HepG2 (cell line): Measurements from ENCODE around the gene FAM83C. TPM values are rescaled to one million over a fixed set of nuclear protein-coding genes. Genes with fewer than 3 reads are reported as not detected.

Experiments used
- DMAP1 ChIP-seq: IDR thresholded peaks from 2 replicates; pipeline ENCODE4 v1.6.1; 2016
- GMEB1 ChIP-seq: sonication (generic); formaldehyde crosslinking; IDR thresholded peaks from 2 replicates; pipeline ENCODE4 v1.5.1; 2020; ENCODE audit warnings: missing genetic modification reagents, mild to moderate bottlenecking, borderline replicate concordance
- MEF2D ChIP-seq: sonication (generic); formaldehyde crosslinking; IDR thresholded peaks from 2 replicates; pipeline ENCODE4 v1.5.1; 2020; ENCODE audit warnings: mild to moderate bottlenecking, missing genetic modification reagents
- MXD3 ChIP-seq: IDR thresholded peaks from 2 replicates; pipeline ENCODE4 v1.6.1; 2016; ENCODE audit warnings: mild to moderate bottlenecking, missing biosample characterization, missing genetic modification reagents
- RFXANK ChIP-seq: IDR thresholded peaks from 2 replicates; pipeline ENCODE4 v1.6.1; 2016
- RNF2 ChIP-seq: fragments of 450-650 bp; conservative IDR thresholded peaks from 2 replicates; pipeline ENCODE4 v1.6.1; 2016; ENCODE audit warnings: low read depth
- ZBED4 ChIP-seq: sonication (generic); formaldehyde crosslinking; IDR thresholded peaks from 2 replicates; pipeline ENCODE4 v1.4.0; 2020; ENCODE audit warnings: missing genetic modification reagents, borderline replicate concordance
- ZBTB7B ChIP-seq: sonication (generic); formaldehyde crosslinking; IDR thresholded peaks from 2 replicates; pipeline ENCODE4 v1.4.0; 2020; ENCODE audit warnings: missing genetic modification reagents
- ZSCAN22 ChIP-seq: sonication (generic); formaldehyde crosslinking; IDR thresholded peaks from 2 replicates; pipeline ENCODE4 v1.4.0; 2020; ENCODE audit warnings: mild to moderate bottlenecking, missing genetic modification reagents
- polyA plus RNA-seq, 8 experiments: library from polyadenylated mRNA; depleted of rRNA in 3 of 8; stranded (reverse) in 7 of 8; unstranded in 1 of 8; fragments of >200 nt; fragmentation: Illumina TruSeq in 4 of 8; extraction: Trizol in 4 of 8; gene quantifications; 2 replicates each; pipeline versions ENCODE4 v1.2.1 to v1.2.3, GENCODE V29; 2011 to 2016; ENCODE audit warnings: low read depth in 4 of 8, missing spikeins in 1 of 8, mixed read lengths in 1 of 8; ENCODE audit not compliant: insufficient read depth in 1 of 8
- total RNA-seq, 5 experiments: library from RNA; depleted of rRNA; stranded (reverse); fragments of >200 nt; fragmentation: Illumina TruSeq; extraction: Trizol; gene quantifications; 2 replicates each; pipeline ENCODE4 v1.2.3, GENCODE V29; 2016; ENCODE audit warnings: low read depth in 1 of 5
- TF ChIP-seq, protein P1 (sequence below): IDR thresholded peaks from 2 replicates; pipeline ENCODE4 v1.6.1; 2016; ENCODE audit warnings: low read depth, missing genetic modification reagents, missing compliant biosample characterization
- TF ChIP-seq, protein P2 (sequence below): sonication (generic); formaldehyde crosslinking; IDR thresholded peaks from 2 replicates; pipeline ENCODE4 v1.5.1; 2020; ENCODE audit warnings: mild to moderate bottlenecking, moderate library complexity, missing genetic modification reagents
- TF ChIP-seq, protein P3 (sequence below): sonication (generic); formaldehyde crosslinking; conservative IDR thresholded peaks from 2 replicates; pipeline ENCODE4 v1.5.0; 2020; ENCODE audit warnings: missing genetic modification reagents

Gene FAM83C
- total and polyA plus RNA-seq, 2 of the 13 experiments (the other 11 are each of a cell fraction or from before 2014, with no cell fraction given): 0.04 TPM; not detected in 1

DNA sequence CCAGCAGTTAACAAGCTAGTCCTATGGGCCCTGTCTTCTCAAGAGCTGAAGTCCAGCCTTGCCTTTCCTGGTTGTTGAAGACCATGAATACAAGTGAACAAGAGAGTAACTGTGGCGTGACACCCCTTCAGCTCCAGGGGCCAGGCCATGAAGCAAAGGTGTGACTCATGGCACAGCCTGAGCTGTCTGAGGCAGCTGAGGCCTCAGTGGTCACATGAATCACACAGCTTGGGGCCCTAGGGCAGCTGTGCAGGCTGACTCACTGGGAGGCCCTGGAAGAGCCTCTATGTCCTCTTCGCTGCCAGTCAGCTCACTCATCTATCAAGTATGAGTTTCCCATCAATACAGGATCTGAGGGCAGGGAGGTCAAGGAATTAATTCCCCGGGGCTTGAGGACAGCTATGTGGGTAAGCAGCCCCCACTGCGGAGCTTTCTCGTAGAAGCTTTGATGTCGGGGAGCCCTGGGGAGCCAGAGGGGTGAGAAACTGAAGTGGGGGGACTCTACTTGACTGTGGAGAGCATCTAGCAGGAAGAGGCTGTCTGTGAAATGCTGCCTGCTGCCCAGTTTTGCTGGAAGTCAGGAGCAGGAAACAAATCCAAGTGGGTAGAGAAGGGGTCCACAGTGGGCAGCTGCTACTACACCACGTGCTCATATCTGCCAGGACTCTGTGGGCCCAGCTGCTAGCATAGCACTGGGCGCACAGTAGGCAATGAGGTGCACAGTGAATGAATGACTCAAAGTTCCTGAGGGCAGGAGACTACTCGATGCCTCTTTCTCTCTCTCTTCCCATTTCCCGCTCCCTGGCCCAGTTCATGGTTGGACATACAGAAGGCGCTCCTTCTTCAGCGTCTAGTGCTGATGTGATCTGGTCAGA, 13.7 kb upstream of the FAM83C start (continued):
- TF ChIP-seq ZBED4 (CRISPR knock-in tag) (no peak), ZBTB7B (CRISPR knock-in tag) (0 out of 2 replicates have a peak, but pooled peaks have one; percentile 35), RFXANK (CRISPR knock-in tag) (no peak), DMAP1 (peak; percentile 52; the same call in 1 of the 2 replicates), MEF2D (no peak), MXD3 (CRISPR knock-in tag) (0 out of 2 replicates have a peak, but pooled peaks have one; percentile 47), ZSCAN22 (CRISPR knock-in tag) (no peak), RNF2 (peak; percentile 80; the same call in 1 of the 2 replicates), GMEB1 (CRISPR knock-in tag) (no peak)
- TF ChIP-seq, protein P1, sequence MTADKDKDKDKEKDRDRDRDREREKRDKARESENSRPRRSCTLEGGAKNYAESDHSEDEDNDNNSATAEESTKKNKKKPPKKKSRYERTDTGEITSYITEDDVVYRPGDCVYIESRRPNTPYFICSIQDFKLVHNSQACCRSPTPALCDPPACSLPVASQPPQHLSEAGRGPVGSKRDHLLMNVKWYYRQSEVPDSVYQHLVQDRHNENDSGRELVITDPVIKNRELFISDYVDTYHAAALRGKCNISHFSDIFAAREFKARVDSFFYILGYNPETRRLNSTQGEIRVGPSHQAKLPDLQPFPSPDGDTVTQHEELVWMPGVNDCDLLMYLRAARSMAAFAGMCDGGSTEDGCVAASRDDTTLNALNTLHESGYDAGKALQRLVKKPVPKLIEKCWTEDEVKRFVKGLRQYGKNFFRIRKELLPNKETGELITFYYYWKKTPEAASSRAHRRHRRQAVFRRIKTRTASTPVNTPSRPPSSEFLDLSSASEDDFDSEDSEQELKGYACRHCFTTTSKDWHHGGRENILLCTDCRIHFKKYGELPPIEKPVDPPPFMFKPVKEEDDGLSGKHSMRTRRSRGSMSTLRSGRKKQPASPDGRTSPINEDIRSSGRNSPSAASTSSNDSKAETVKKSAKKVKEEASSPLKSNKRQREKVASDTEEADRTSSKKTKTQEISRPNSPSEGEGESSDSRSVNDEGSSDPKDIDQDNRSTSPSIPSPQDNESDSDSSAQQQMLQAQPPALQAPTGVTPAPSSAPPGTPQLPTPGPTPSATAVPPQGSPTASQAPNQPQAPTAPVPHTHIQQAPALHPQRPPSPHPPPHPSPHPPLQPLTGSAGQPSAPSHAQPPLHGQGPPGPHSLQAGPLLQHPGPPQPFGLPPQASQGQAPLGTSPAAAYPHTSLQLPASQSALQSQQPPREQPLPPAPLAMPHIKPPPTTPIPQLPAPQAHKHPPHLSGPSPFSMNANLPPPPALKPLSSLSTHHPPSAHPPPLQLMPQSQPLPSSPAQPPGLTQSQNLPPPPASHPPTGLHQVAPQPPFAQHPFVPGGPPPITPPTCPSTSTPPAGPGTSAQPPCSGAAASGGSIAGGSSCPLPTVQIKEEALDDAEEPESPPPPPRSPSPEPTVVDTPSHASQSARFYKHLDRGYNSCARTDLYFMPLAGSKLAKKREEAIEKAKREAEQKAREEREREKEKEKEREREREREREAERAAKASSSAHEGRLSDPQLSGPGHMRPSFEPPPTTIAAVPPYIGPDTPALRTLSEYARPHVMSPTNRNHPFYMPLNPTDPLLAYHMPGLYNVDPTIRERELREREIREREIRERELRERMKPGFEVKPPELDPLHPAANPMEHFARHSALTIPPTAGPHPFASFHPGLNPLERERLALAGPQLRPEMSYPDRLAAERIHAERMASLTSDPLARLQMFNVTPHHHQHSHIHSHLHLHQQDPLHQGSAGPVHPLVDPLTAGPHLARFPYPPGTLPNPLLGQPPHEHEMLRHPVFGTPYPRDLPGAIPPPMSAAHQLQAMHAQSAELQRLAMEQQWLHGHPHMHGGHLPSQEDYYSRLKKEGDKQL (CRISPR knock-in tag): 0 out of 2 replicates have a peak, but pooled peaks have one; percentile 65
- TF ChIP-seq, protein P2, sequence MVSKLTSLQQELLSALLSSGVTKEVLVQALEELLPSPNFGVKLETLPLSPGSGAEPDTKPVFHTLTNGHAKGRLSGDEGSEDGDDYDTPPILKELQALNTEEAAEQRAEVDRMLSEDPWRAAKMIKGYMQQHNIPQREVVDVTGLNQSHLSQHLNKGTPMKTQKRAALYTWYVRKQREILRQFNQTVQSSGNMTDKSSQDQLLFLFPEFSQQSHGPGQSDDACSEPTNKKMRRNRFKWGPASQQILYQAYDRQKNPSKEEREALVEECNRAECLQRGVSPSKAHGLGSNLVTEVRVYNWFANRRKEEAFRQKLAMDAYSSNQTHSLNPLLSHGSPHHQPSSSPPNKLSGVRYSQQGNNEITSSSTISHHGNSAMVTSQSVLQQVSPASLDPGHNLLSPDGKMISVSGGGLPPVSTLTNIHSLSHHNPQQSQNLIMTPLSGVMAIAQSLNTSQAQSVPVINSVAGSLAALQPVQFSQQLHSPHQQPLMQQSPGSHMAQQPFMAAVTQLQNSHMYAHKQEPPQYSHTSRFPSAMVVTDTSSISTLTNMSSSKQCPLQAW (CRISPR knock-in tag): no peak
- TF ChIP-seq, protein P3, sequence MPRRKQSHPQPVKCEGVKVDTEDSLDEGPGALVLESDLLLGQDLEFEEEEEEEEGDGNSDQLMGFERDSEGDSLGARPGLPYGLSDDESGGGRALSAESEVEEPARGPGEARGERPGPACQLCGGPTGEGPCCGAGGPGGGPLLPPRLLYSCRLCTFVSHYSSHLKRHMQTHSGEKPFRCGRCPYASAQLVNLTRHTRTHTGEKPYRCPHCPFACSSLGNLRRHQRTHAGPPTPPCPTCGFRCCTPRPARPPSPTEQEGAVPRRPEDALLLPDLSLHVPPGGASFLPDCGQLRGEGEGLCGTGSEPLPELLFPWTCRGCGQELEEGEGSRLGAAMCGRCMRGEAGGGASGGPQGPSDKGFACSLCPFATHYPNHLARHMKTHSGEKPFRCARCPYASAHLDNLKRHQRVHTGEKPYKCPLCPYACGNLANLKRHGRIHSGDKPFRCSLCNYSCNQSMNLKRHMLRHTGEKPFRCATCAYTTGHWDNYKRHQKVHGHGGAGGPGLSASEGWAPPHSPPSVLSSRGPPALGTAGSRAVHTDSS: no peak
